Fibroblast of lung (primary cell): ENCODE results near the gene RBCK1. TPM values are rescaled to one million over a fixed set of nuclear protein-coding genes. Genes with fewer than 3 reads are reported as not detected.

ENCODE experiments used
- DNase-seq, 2 donors: peaks; one replicate each; pipeline versions ENCODE4 v3.0.0 to v3.0.0-alpha.2; 2010; ENCODE audit warnings: low read depth in 2 of 2
- H2AFZ ChIP-seq: 2 replicates; pipeline ENCODE4 v1.5.1; 2012; ENCODE audit warnings: low read length, control low read depth, inconsistent platforms
- H3K27ac ChIP-seq: 2 replicates; pipeline ENCODE4 v1.5.1; 2011; ENCODE audit warnings: low read length, control low read depth; ENCODE audit not compliant: insufficient read depth
- H3K27me3 ChIP-seq: 2 replicates; pipeline ENCODE4 v1.5.1; 2011; ENCODE audit warnings: mild to moderate bottlenecking, low read length; ENCODE audit not compliant: control insufficient read depth, insufficient read depth
- H3K36me3 ChIP-seq: 2 replicates; pipeline ENCODE4 v1.5.1; 2011; ENCODE audit warnings: low read length; ENCODE audit not compliant: control insufficient read depth, insufficient read depth
- H3K4me1 ChIP-seq: 2 replicates; pipeline ENCODE4 v1.5.1; 2011; ENCODE audit warnings: low read length; ENCODE audit not compliant: control insufficient read depth, insufficient read depth; ENCODE audit errors: extremely low read depth
- H3K4me2 ChIP-seq: 2 replicates; pipeline ENCODE4 v1.5.1; 2011; ENCODE audit warnings: low read length, control low read depth; ENCODE audit not compliant: insufficient read depth; ENCODE audit errors: extremely low read depth
- H3K4me3 ChIP-seq, 4 experiments: fragments of 200-600 bp in 1 of 4; sonication (generic) in 1 of 4; replicated peaks in 1 of 4; 2 replicates each; pipeline ENCODE4 v1.5.1; 2011 to 2016; ENCODE audit warnings: low read length in 4 of 4, low read depth in 3 of 4, mild to moderate bottlenecking in 3 of 4, control low read depth in 2 of 4, inconsistent platforms in 1 of 4, mixed read lengths in 1 of 4; ENCODE audit not compliant: insufficient read depth in 1 of 4; ENCODE audit errors: control extremely low read depth in 1 of 4
- H3K79me2 ChIP-seq: 2 replicates; pipeline ENCODE4 v1.5.1; 2012; ENCODE audit warnings: mild to moderate bottlenecking, low read length, inconsistent platforms; ENCODE audit not compliant: control insufficient read depth, insufficient read depth
- H3K9ac ChIP-seq: 2 replicates; pipeline ENCODE4 v1.5.1; 2011; ENCODE audit warnings: mild to moderate bottlenecking, low read length, control low read depth; ENCODE audit not compliant: insufficient read depth
- H3K9me3 ChIP-seq: 2 replicates; pipeline ENCODE4 v1.5.1; 2012; ENCODE audit warnings: low read depth, low read length; ENCODE audit not compliant: control insufficient read depth, insufficient read depth
- H4K20me1 ChIP-seq: 2 replicates; pipeline ENCODE4 v1.5.1; 2011; ENCODE audit warnings: low read length; ENCODE audit not compliant: control insufficient read depth, insufficient read depth; ENCODE audit errors: extremely low read depth
- EZH2 ChIP-seq: IDR thresholded peaks from 2 replicates; pipeline ENCODE4 v1.5.1; 2012; ENCODE audit warnings: low read length, control low read depth, mild to moderate bottlenecking; ENCODE audit errors: missing control alignments
- polyA plus RNA-seq, 2 donors: library from polyadenylated mRNA; depleted of rRNA in 1 of 2; stranded (reverse) in 1 of 2; unstranded in 1 of 2; fragments of >200 nt; gene quantifications; 2 replicates each; pipeline ENCODE4 v1.2.1, GENCODE V29; 2011 to 2012; ENCODE audit warnings: missing spikeins in 1 of 2
- total RNA-seq: library from RNA; depleted of rRNA; stranded (reverse); fragments of >200 nt; gene quantifications from 2 replicates; pipeline ENCODE4 v1.2.1, GENCODE V29; 2014
- TF ChIP-seq, protein P1 (sequence below), 2 donors: IDR thresholded peaks in 1 of 2; conservative IDR thresholded peaks in 1 of 2; 1 replicate in 1 of 2; 2 replicates in 1 of 2; pipeline ENCODE4 v1.5.1; 2011 to 2012; ENCODE audit warnings: low read length in 2 of 2, control low read depth in 1 of 2, inconsistent platforms in 1 of 2, low read depth in 1 of 2, mild to moderate bottlenecking in 1 of 2

The RBCK1 gene
- total and polyA plus RNA-seq, 2 donors (not counting 1 experiment from before 2014, with no cell fraction given) = 35.2 to 89.0 TPM

DNA sequence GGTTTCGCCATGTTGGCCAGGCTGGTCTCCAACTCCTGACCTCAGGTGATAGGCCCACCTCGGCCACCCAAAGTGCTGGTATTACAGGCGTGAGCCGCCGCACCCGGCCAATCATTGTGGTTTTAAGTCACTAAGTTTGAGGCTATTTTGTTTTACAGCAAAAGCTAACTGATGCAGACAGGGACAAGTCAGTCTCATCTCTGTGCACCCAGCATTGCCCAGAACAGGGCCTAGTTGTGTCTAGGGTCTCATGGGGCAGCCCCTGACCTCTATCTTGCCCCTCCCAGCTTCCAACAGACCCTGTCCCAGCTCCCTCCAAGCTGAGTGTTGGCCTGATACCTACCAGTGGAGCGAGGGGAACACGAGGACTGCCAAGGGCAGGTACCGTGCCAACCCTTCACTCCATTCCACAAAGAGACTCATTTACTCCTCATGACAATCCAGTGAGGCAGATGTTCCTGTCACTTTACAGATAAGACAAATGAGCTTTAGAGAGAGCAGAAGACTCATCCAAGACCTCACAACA lies 8.9 kb upstream of the RBCK1 start:
- Histone ChIP-seq H3K27ac (no peak overlapping the region), H3K9me3 (no peaks in the 10 kb centered on the region), H3K4me3 (no peak overlapping the region), H3K9ac (no peak overlapping the region), H3K79me2 (no peaks in the 10 kb centered on the region), H3K4me1 (no peaks in the 10 kb centered on the region), H4K20me1 (no peaks in the 10 kb centered on the region), H3K36me3 (peaks cover 14% of the 10 kb centered on the region), H3K4me2 (no peak overlapping the region), H2AFZ (no peak overlapping the region), H3K27me3 (no peaks in the 10 kb centered on the region)
- TF ChIP-seq, protein P1, sequence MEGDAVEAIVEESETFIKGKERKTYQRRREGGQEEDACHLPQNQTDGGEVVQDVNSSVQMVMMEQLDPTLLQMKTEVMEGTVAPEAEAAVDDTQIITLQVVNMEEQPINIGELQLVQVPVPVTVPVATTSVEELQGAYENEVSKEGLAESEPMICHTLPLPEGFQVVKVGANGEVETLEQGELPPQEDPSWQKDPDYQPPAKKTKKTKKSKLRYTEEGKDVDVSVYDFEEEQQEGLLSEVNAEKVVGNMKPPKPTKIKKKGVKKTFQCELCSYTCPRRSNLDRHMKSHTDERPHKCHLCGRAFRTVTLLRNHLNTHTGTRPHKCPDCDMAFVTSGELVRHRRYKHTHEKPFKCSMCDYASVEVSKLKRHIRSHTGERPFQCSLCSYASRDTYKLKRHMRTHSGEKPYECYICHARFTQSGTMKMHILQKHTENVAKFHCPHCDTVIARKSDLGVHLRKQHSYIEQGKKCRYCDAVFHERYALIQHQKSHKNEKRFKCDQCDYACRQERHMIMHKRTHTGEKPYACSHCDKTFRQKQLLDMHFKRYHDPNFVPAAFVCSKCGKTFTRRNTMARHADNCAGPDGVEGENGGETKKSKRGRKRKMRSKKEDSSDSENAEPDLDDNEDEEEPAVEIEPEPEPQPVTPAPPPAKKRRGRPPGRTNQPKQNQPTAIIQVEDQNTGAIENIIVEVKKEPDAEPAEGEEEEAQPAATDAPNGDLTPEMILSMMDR (conservative IDR thresholded peaks at IDR 0.05 in 1 of 2, IDR thresholded peaks at IDR 0.05 in 1 of 2; ENCODE audit: low read depth in 1 of 2, low read length in 2 of 2) = no peak
- no peak for TF ChIP-seq EZH2
- DNase-seq = no peak

- Histone ChIP-seq H3K4me1 (no peaks in the 10 kb centered on the region), H3K27me3 (no peaks in the 10 kb centered on the region), H3K4me3 (no peak overlapping the region), H3K4me2 (no peak overlapping the region), H3K9ac (no peak overlapping the region), H3K9me3 (no peaks in the 10 kb centered on the region), H2AFZ (no peak overlapping the region), H4K20me1 (no peaks in the 10 kb centered on the region), H3K36me3 (peaks cover 10% of the 10 kb centered on the region), H3K79me2 (no peaks in the 10 kb centered on the region), H3K27ac (no peak overlapping the region)
- TF ChIP-seq EZH2 = no peak
- TF ChIP-seq, protein P1 (conservative IDR thresholded peaks at IDR 0.05 in 1 of 2, IDR thresholded peaks at IDR 0.05 in 1 of 2; ENCODE audit: low read depth in 1 of 2, low read length in 2 of 2) = no peak
- no peak for DNase-seq
Measured at GRCh38 chr20:400128-400453, 8.0 kb upstream of the RBCK1 start.

DNA sequence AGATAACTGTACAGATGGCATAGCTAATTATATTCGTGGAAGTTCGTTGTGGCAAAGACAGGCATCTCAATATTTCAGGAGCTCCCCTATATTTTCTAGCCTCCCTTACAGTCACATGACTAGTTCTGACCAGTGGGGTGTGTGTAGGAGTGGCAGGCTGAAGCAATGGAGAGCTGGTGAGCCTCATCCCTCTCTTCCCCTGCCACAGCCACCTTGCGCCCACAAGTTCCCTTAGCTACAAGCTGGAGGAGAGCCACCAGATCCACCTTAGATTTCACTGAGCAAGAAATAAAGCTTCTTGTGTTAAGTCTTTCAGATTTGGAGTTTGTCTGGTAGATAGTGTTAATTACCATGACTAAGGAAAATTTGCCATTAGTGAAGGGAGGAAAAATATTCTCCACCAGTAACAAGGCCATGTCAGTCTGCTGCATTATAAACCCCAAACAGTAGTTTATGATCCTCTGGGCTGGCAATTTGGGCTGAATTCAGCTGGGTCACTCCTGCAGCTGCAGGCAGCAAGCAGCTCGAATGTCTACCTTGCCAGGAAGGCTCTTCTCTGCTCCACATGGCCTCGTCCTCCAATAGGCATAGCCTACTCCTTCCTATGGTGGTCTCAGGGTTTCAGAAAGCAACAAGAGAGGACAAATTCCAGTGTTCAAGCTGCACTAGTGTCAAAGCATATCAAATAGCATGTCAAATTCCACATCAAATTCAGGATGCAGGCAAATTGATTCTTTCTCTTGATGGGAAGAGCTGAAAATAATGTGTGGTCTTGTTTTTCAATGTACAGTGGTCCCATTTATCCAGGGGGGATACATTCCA lies 7.4 kb upstream of the RBCK1 start:
- H3K9me3 ChIP-seq = no peaks in the 10 kb centered on the region
- no peak for TF ChIP-seq EZH2
- TF ChIP-seq, protein P1 (conservative IDR thresholded peaks at IDR 0.05 in 1 of 2, IDR thresholded peaks at IDR 0.05 in 1 of 2; ENCODE audit: low read depth in 1 of 2, low read length in 2 of 2) = no peak
- H3K27ac ChIP-seq = no peak overlapping the region

More for the DNA sequence above, 7.4 kb upstream of the RBCK1 start:
- Histone ChIP-seq H4K20me1 (no peaks in the 10 kb centered on the region), H3K27me3 (no peaks in the 10 kb centered on the region), H3K9ac (no peak overlapping the region), H3K4me2 (no peak overlapping the region), H3K4me1 (no peaks in the 10 kb centered on the region), H3K79me2 (no peaks in the 10 kb centered on the region), H3K4me3 (no peak overlapping the region), H2AFZ (no peak overlapping the region), H3K36me3 (peaks cover 9% of the 10 kb centered on the region)
- no peak for DNase-seq
